BJ (cell line): Measurements from ENCODE around the gene PDK4. TPM values are rescaled to one million over a fixed set of nuclear protein-coding genes. Genes with fewer than 3 reads are reported as not detected.

Experiments used
- CTCF ChIA-PET: fragments of 350-600 bp; formaldehyde crosslinking; extraction: SDS; loops from one replicate; lab custom pipeline; 2021; ENCODE audit warnings: antibody characterized with exemption, inconsistent platforms; lab: Yijun Ruan, JAX
- POLR2A ChIA-PET: fragments of 300-600 bp; sonication (Branson Sonifier 250); formaldehyde crosslinking; extraction: SDS; loops from one replicate; lab custom pipeline; 2021; ENCODE audit warnings: antibody characterized with exemption; lab: Charles Lee
- DNase-seq: peaks from one replicate; pipeline ENCODE4 v3.0.0-alpha.2; 2011; ENCODE audit warnings: low read depth
- H3K27me3 ChIP-seq: 2 replicates; pipeline ENCODE4 v1.6.0; 2011; ENCODE audit warnings: low read length; ENCODE audit not compliant: control insufficient read depth, insufficient read depth
- H3K36me3 ChIP-seq: 2 replicates; pipeline ENCODE4 v1.5.1; 2011; ENCODE audit warnings: low read length; ENCODE audit not compliant: control insufficient read depth, insufficient read depth
- H3K4me3 ChIP-seq: 2 replicates; pipeline ENCODE4 v1.5.1; 2011; ENCODE audit warnings: low read depth, mild to moderate bottlenecking, control low read depth, low read length
- CTCF ChIP-seq: IDR thresholded peaks from 2 replicates; pipeline ENCODE4 v1.5.1; 2011; ENCODE audit warnings: low read depth, mild to moderate bottlenecking, control low read depth, inconsistent platforms, low read length, moderate library complexity; ENCODE audit not compliant: insufficient read depth
- polyA plus RNA-seq: library from polyadenylated mRNA; depleted of rRNA; stranded (reverse); fragments of >200 nt; gene quantifications from 2 replicates; pipeline ENCODE4 v1.2.3, GENCODE V29; 2011

PDK4 gene
- polyA plus RNA-seq, 1 experiment = 0.05 TPM

DNA sequence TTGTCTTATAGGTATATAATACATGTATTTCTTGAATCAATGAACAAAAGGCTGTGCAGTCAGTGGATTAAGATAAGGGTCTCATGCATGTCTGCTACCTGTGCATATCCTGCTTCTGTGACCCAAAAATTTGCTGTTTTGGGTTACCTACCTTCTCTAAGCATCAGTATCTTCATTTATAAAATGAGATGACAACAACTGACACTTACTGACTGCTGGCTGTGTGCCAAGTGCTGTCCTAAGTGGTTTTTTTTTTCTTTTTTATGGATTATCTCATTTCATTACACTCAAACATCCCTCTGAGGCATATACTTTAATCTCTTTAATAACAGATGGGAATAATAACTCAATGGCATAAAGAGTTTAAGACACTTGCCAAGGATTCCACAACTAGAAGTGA, 2.1 kb downstream of the PDK4 start:
- no peak for DNase-seq
- no peak for TF ChIP-seq CTCF
- ChIA-PET CTCF (no interaction called here), POLR2A (no interaction called here)
- H3K36me3 ChIP-seq = no peaks in the 10 kb centered on the region
- H3K27me3 ChIP-seq = no peaks in the 10 kb centered on the region; the same call in 1 of the 2 replicates
- no peak overlapping the region for H3K4me3 ChIP-seq

GRCh38 chr7:95593343-95593742, 3.0 kb downstream of the PDK4 start:
- no peaks in the 10 kb centered on the region; the same call in 1 of the 2 replicates for H3K27me3 ChIP-seq
- DNase-seq = no peak
- ChIA-PET CTCF (interaction anchor here (0.6 kb wide), 1 partner anchor 45 kb away, joined by 3 read pairs; no protein-coding TSS in a partner anchor), POLR2A (no interaction called here)
- TF ChIP-seq CTCF = no peak
- no peak overlapping the region for H3K4me3 ChIP-seq
- no peaks in the 10 kb centered on the region for H3K36me3 ChIP-seq

GRCh38 chr7:95592570-95592969, 3.7 kb downstream of the PDK4 start:
- ChIA-PET POLR2A (no interaction called here), CTCF (no interaction called here)

DNA sequence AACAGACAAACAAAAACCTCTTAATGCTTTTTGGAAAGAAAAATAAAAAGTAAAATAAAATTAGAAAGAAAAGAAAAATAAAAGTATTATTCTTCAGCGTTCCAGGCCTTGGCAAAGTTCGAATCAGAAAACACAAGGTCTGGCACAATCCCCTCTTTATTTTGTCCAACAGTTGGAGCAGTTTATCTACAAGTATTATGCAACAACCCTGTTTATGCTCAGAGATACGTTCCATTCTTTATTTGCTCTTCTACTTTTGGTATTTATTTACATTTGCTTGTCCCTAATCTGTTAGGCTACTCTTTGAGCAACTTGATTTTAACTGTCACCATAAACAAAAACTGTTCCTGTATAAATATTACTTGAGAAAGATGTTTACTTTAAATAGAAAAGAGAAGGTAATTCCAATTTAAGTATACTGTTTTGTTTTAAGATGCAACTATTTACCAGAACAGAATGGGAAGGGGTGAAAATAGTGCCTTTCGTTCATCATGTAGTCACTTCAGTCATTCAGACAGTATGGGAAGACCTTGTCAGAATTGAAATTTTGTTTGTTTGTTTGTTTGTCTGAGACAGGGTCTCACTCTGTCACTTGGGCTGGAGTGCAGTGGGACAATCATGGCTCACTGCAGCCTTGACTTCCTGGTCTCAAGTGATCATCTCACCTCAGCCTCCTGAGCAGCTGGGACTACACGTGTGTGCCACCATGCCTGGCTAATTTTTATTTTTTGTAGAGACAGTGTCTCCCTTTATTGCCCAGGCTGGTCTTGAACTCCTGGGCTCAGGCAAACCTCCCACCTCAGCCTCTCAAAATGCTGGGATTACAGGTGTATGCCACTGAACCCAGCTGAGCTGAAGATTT, 5.7 kb downstream of the PDK4 start:
- Histone ChIP-seq H3K4me3 (no peak overlapping the region), H3K36me3 (no peaks in the 10 kb centered on the region), H3K27me3 (no peaks in the 10 kb centered on the region)
- no peak for DNase-seq
- ChIA-PET POLR2A (no interaction called here), CTCF (no interaction called here)
- no peak for TF ChIP-seq CTCF

More at GRCh38 chr7:95592570-95592969, 3.7 kb downstream of the PDK4 start:
- DNase-seq = no peak
- TF ChIP-seq CTCF = no peak
- H3K27me3 ChIP-seq = no peaks in the 10 kb centered on the region
- no peaks in the 10 kb centered on the region for H3K36me3 ChIP-seq
- H3K4me3 ChIP-seq = no peak overlapping the region

DNA sequence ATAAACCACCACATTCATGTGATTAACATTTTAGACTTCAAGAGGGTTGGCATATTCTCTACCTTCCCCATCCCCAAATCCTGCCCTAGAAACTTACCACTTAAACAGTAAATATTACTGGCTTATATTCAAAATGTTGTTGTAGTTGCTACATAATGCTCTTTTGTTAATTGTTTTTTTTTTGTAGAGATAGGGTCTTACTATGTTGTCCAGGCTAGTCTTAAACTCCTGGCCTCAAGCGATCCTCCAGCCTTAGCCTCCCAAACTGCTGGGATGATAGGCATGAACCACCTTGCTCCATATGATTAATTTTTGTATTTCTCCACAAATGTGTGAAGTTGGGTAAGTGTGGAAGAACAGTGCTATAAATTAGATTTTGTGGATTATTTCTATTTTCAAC, 6.5 kb downstream of the PDK4 start:
- DNase-seq = no peak
- Histone ChIP-seq H3K4me3 (no peak overlapping the region), H3K27me3 (no peaks in the 10 kb centered on the region), H3K36me3 (no peaks in the 10 kb centered on the region)
- no peak for TF ChIP-seq CTCF
- ChIA-PET POLR2A (no interaction called here), CTCF (no interaction called here)
